ENCODE measurements around the gene CCDC9.

CCDC9 gene

GRCh38 chr19:47302249-47302648 is 45.9 kb downstream of the CCDC9 start:
- DNase-seq: no peak

- DNase-seq: no peak
Observed at GRCh38 chr19:47303966-47304365, 47.6 kb downstream of the CCDC9 start.

DNA sequence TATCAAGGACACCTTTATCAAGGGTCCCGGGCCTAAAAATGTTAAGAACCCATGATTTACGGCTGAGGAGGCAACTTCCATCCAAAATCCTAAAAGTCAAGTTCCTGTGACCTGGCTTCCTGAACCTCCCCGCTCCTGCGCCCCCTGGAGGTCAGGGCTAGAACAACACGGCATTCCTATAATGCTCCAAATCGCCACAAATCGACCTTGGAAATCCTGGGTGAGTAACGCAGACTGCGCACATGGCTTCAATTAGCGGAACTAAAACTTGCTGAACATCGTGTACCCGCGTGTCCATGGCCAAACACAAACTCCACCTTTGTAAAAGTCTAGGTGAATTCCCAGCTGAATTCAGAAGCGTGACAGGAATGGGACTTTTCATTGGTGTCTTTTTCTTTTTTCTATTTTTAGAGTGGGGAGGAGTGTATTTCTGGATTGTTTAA is 49.0 kb downstream of the CCDC9 start:
- DNase-seq: peak; percentile 34

GRCh38 chr19:47306303-47306702 is 50.0 kb downstream of the CCDC9 start:
- no peak for DNase-seq

DNA sequence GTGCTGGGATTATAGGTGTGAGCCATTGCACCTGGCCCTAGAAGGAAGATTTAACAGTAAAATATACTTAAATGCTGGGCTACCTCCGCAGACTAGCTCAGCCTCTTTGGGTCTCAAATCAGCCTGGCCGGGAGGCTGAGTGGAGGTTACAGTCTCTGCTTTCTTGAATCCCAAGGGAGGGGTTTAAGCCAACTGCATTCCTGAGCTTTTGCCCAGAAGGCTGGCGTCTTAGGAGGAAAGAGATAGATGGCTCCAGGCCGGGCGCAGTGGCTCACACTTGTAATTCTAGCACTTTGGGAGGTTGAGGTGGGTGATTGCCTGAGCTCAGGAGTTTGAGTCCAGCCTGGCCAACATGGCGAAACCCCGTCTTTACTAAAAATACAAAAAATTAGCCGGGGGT is 52.7 kb downstream of the CCDC9 start:
- DNase-seq: no peak

DNA sequence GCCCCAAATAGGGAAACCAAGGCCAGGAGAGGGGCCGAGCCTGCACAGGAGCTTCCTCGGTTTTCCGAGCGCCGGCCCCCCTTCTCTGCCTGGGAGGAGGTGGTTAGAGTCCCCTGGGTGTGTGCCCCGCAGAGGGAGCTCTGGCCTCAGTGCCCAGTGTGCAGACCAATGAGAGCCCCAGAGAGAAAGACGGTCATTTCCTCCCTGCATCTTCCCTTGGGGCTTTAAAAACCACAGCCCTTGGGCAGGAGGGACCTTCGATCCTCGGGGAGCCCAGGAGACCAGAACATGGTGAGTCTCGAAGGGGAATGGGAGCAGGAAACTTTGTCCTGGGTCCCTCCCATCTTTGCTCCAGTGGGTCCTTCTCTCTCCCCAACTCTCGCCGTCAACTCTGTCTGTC is 53.3 kb downstream of the CCDC9 start, which contains the start of gene C5AR1:
Gene C5AR1 (plus strand): TSS at position 254 of the 400 bp plus-strand sequence. CDS start 35 bp downstream, at position 289.
- no peak for DNase-seq

DNA sequence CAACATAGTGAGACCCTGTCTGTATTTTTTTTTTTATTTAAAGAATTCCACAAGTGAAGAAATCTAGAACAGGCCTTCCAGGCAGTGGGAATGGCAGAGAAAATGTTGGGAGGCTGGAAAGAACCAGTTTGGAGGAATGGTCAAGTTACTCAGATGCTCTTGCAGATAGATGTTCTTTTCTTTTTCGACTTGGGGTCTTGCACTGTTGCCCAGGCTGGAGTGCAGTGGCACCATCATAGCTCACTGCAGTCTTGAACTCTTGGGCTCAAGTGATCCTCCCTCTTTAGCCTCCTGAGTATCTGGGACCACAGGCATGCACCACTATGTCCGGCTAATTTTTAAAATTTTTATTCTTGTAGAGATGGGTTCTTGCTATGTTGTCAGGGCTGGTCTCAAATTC is 54.0 kb downstream of the CCDC9 start:
- no peak for DNase-seq

- DNase-seq: no peak
Observed at GRCh38 chr19:47310819-47311218, 54.5 kb downstream of the CCDC9 start.

DNA sequence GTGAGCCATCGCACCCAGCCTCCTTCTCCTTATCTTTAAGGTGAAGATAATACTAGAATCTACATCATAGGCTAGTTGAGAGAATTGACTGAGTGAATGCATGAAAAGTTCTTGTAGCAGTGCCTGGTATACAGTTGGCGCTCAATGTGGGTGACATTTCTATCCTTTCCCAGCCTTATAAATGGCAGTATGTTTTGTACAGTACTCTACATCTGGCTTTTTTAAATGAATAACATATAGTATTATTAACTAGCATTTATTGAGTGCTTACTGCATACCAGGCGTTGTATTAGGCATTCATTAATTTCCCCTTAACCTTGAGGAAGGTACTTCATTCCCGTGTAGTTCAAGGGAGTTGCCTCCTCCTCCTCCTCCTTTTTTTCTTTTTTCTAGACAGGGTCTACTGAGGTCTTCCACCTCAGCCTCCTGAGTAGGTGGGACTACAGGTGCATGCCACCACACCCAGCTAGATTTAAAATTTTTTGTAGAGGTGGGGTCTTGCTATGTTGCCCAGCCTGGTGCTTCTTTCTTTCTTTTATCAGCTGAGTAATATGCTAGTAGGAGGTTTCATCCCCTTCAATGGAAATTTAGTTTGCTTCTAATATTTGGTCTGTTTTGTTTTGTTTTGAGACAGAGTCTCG is 56.2 kb downstream of the CCDC9 start:
- DNase-seq: no peak

DNA sequence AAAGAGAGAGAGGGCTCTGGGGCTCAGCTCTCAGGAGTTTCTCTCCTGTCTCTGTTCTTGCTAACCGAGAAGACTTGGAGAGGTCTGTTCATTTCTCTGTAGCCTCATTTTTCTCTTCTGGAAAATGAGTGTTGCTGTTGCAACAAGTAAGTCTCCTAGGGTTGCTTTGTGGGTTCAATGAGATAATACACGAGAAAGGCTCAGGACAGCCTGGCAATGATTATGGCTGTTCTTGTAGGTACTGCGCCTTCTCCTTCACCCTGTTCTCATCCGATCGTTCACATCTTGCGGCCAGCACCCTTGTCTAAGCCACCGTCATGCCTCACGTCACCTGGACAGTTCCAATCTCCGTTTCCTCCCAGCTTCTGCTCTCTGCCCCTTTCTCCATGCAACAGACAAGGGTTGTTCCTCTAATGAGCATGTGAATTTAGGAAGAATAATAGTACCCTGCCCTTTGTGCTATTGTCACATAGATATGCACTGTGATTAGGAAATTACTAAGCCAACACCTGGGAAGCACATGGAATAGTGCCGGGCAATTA is 57.5 kb downstream of the CCDC9 start:
- no peak for DNase-seq

GRCh38 chr19:47315125-47315821 is 58.9 kb downstream of the CCDC9 start:
- peak; percentile 30 for DNase-seq

DNA sequence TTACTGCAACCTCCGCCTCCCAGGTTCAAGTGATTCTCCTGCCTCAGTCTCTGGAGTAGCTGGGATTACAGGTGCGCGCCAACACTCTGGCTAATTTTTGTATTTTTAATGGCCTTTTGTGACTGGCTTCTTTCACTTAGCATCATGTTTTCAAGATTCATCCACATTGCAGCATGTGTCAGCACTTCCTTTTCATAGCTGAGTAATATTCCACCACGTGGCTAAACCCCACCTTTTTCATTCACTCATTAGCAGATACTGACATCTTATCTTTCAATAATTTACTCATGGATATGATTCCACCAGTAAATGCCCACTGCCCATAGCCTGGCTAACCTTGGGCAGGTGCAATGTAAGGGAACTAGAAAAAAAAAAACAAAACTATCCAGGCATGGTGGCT is 60.2 kb downstream of the CCDC9 start:
- DNase-seq: no peak

- DNase-seq: no peak
Observed at GRCh38 chr19:47319923-47320871, 63.9 kb downstream of the CCDC9 start.

Measured in activated CD4-positive, alpha-beta T cell treated with anti-CD3 and anti-CD28 coated beads, Interleukin-2, amount 50 U/mL, for 16 hours (primary cell).